Measurements from ENCODE around the gene OR6J1. TPM values are rescaled to one million over a fixed set of nuclear protein-coding genes. Genes with fewer than 3 reads are reported as not detected.

OR6J1 gene
- total and polyA plus RNA-seq, 10 of the 15 experiments (the other 5 are each of a cell fraction or from before 2014, with no cell fraction given): not detected

GRCh38 chr14:22598099-22598895 is 45.9 kb downstream of the OR6J1 start, which contains the start of gene ABHD4:
TSS of gene ABHD4 (plus strand) at chr14:22598300. CDS start at chr14:22598307, 7 bp downstream.
- no peak for DNase-seq (ENCODE audit: low read depth, low spot score)
- CTCF ChIA-PET: interaction anchor here (0.6 to 5.5 kb wide), 14 partner anchors 9 to 522 kb away, joined by 3 to 58 read pairs (median 3); partner anchors contain the start of gene DAD1
- no peaks in the 10 kb centered on the region for H3K9me3 ChIP-seq (replicated peaks; ENCODE audit: control insufficient read depth, insufficient read depth, low read length)
- SMC1A ChIA-PET (ENCODE audit: uncharacterized antibody, unreplicated experiment): interaction anchor here (0.5 to 7.4 kb wide), 18 partner anchors 11 to 315 kb away, joined by 3 to 72 read pairs (median 4); partner anchors contain the start of genes DAD1, OR6J1 and OXA1L
- no peaks in the 10 kb centered on the region for H3K79me2 ChIP-seq (ENCODE audit: control insufficient read depth, insufficient read depth, low read length)
- H3K36me3 ChIP-seq (ENCODE audit: control insufficient read depth in 2 of 2, insufficient read depth in 2 of 2, low read length in 1 of 2): peaks cover 0 to 2% of the 10 kb centered on the region in 2 experiments; a peak in 2 of 4 replicates
- intact Hi-C loops (cut with micrococcal nuclease; ENCODE audit: unreplicated experiment): no loop called here
- peaks cover 19% of the 10 kb centered on the region for H3K4me1 ChIP-seq (ENCODE audit: control insufficient read depth, insufficient read depth, low read length)
- BruUV-seq (replicated peaks): TSS peak; percentile 67
- FAIRE-seq: no peak
- POLR2A ChIA-PET: interaction anchor here (0.7 to 6.0 kb wide), 5 partner anchors 9 to 331 kb away, joined by 3 to 91 read pairs (median 3); partner anchors contain the start of genes DAD1, OXA1L and PRMT5
- H3K27ac ChIP-seq (ENCODE audit: control insufficient read depth, insufficient read depth): peak within 1 kb of the TSS; percentile 45
- H4K20me1 ChIP-seq (ENCODE audit: control insufficient read depth, insufficient read depth): no peaks in the 10 kb centered on the region
- ATAC-seq: peak; percentile 97
- peak within 1 kb of the TSS; percentile 98 for H3K4me2 ChIP-seq (ENCODE audit: control insufficient read depth, insufficient read depth)
- 1% methylated on average over 49 of the region's 49 CpGs for WGBS (ENCODE audit: insufficient coverage, insufficient replicate concordance, low lambda C conversion rate, missing lambda C conversion rate)
- H3K27me3 ChIP-seq (replicated peaks in 1 of 2; ENCODE audit: control insufficient read depth in 2 of 2, insufficient read depth in 2 of 2, low read length in 1 of 2): no peaks in the 10 kb centered on the region
- peak within 1 kb of the TSS; percentile 97 for H2AFZ ChIP-seq (ENCODE audit: control insufficient read depth, low read depth, low read length)
- in situ Hi-C loops (cut with MboI): no loop called here
- H3K9ac ChIP-seq (ENCODE audit: control insufficient read depth, insufficient read depth, low read length): peak within 1 kb of the TSS; percentile 77
- peak within 1 kb of the TSS; percentile 94 for H3K4me3 ChIP-seq
- RAD21 ChIA-PET (ENCODE audit: unreplicated experiment): interaction anchor here (0.9 to 5.7 kb wide), 17 partner anchors 9 to 291 kb away, joined by 3 to 53 read pairs (median 4); partner anchors contain the start of genes DAD1, LRP10 and OXA1L
- 0 out of 4 replicates have a peak, but pooled peaks of 1 of the 2 experiments have one; percentile 19 for TF ChIP-seq IKZF2 (IDR thresholded peaks at IDR 0.05)
- no peak for TF ChIP-seq CBX3 (IDR thresholded peaks at IDR 0.05; ENCODE audit: borderline replicate concordance, low read depth)
- TF ChIP-seq ZZZ3 (IDR thresholded peaks at IDR 0.05; ENCODE audit: control insufficient read depth, insufficient read length, low read depth): no peak
- TF ChIP-seq SIX5 (IDR thresholded peaks at IDR 0.05; ENCODE audit: low read depth, low read length, severe bottlenecking): no peak
- TF ChIP-seq TCF3 (IDR thresholded peaks at IDR 0.05; ENCODE audit: borderline replicate concordance, insufficient read depth, low read depth, low read length): 0 out of 2 replicates have a peak, but pooled peaks have one; percentile 36
- no peak for TF ChIP-seq CEBPB (IDR thresholded peaks at IDR 0.05; ENCODE audit: borderline replicate concordance in 1 of 2, low read depth in 2 of 2, low read length in 2 of 2)
- peak; percentile 69 for TF ChIP-seq MXI1 (IDR thresholded peaks at IDR 0.05; ENCODE audit: low read depth, low read length)
- peak; percentile 77 for TF ChIP-seq NKRF (conservative IDR thresholded peaks at IDR 0.05)
- TF ChIP-seq HCFC1 (IDR thresholded peaks at IDR 0.05; ENCODE audit: low read length): no peak
- TF ChIP-seq ATF3 (IDR thresholded peaks at IDR 0.05; ENCODE audit: borderline replicate concordance, extremely low read depth, low read depth, low read length): no peak
- TF ChIP-seq SIN3A (IDR thresholded peaks at IDR 0.05; ENCODE audit: low read depth, low read length): peak; percentile 76; the same call in 1 of the 2 replicates
- no peak for TF ChIP-seq CEBPZ (IDR thresholded peaks at IDR 0.05; ENCODE audit: low read depth, low read length)
- TF ChIP-seq GATAD2B (conservative IDR thresholded peaks at IDR 0.05; ENCODE audit: low read depth): 0 out of 2 replicates have a peak, but pooled peaks have one; percentile 48
- TF ChIP-seq, protein P1, sequence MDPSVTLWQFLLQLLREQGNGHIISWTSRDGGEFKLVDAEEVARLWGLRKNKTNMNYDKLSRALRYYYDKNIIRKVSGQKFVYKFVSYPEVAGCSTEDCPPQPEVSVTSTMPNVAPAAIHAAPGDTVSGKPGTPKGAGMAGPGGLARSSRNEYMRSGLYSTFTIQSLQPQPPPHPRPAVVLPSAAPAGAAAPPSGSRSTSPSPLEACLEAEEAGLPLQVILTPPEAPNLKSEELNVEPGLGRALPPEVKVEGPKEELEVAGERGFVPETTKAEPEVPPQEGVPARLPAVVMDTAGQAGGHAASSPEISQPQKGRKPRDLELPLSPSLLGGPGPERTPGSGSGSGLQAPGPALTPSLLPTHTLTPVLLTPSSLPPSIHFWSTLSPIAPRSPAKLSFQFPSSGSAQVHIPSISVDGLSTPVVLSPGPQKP (IDR thresholded peaks at IDR 0.05; ENCODE audit: low read depth, low read length): no peak
